Tibial nerve (tissue), 4 donors: Measurements from ENCODE around the gene CCDC61. TPM values are rescaled to one million over a fixed set of nuclear protein-coding genes. Genes with fewer than 3 reads are reported as not detected.

ENCODE experiments used
- DNase-seq, 2 donors: peaks; one replicate each; pipeline ENCODE4 v3.0.0-alpha.2; 2019; ENCODE audit warnings: low spot score in 2 of 2
- H3K27ac ChIP-seq, 4 donors: fragments of 200-600 bp; sonication (generic) in 3 of 4; one replicate each; pipeline ENCODE4 v1.5.1; 2017 to 2019; ENCODE audit warnings: mild to moderate bottlenecking in 1 of 4
- H3K27me3 ChIP-seq, 2 donors: fragments of 200-600 bp; sonication (generic) in 1 of 2; one replicate each; pipeline versions ENCODE4 v1.5.1 to v1.6.0; 2017 to 2019
- H3K36me3 ChIP-seq, 3 donors: fragments of 200-600 bp; sonication (generic); one replicate each; pipeline ENCODE4 v1.5.1; 2018 to 2019
- H3K4me1 ChIP-seq, 4 donors: fragments of 200-600 bp; sonication (generic) in 3 of 4; one replicate each; pipeline ENCODE4 v1.5.1; 2017 to 2019
- H3K4me3 ChIP-seq, 4 donors: fragments of 200-600 bp; sonication (generic) in 3 of 4; one replicate each; pipeline ENCODE4 v1.5.1; 2017 to 2019; ENCODE audit warnings: mild to moderate bottlenecking in 1 of 4, moderate library complexity in 1 of 4
- H3K9me3 ChIP-seq, 4 donors: fragments of 200-600 bp; sonication (generic) in 3 of 4; one replicate each; pipeline ENCODE4 v1.5.1; 2017 to 2019
- EP300 ChIP-seq, 2 donors: sonication (generic); formaldehyde crosslinking; IDR thresholded peaks; one replicate each; pipeline ENCODE4 v1.6.1; 2017; ENCODE audit warnings: antibody characterized with exemption in 2 of 2, mild to moderate bottlenecking in 1 of 2
- POLR2A ChIP-seq, 2 donors: fragments of 450-650 bp; IDR thresholded peaks; one replicate each; pipeline ENCODE4 v1.6.1; 2017; ENCODE audit warnings: antibody characterized with exemption in 2 of 2, mild to moderate bottlenecking in 2 of 2, moderate library complexity in 2 of 2
- WGBS, 2 donors: methylation state at CpG; one replicate each; pipeline ENCODE4 v1.1.5; 2018; 5-methylcytosine and 5-hydroxymethylcytosine counted together
- total RNA-seq, 4 donors: library from RNA; depleted of rRNA; stranded (reverse); fragments of >200 nt; gene quantifications; one replicate each; pipeline ENCODE4 v1.1.0, GENCODE V29; 2016
- TF ChIP-seq, protein P1 (sequence below), 5 experiments: fragments of 200-600 bp in 3 of 5; fragments of 450-650 bp in 2 of 5; sonication (generic) in 3 of 5; IDR thresholded peaks; one replicate each; pipeline ENCODE4 v1.5.1; 2016 to 2019; ENCODE audit warnings: antibody characterized with exemption in 5 of 5, mild to moderate bottlenecking in 3 of 5, moderate library complexity in 2 of 5

CCDC61 gene
- total RNA-seq, 4 donors from 2014 or later = 16.2 to 31.4 (median 21.3) TPM

DNA sequence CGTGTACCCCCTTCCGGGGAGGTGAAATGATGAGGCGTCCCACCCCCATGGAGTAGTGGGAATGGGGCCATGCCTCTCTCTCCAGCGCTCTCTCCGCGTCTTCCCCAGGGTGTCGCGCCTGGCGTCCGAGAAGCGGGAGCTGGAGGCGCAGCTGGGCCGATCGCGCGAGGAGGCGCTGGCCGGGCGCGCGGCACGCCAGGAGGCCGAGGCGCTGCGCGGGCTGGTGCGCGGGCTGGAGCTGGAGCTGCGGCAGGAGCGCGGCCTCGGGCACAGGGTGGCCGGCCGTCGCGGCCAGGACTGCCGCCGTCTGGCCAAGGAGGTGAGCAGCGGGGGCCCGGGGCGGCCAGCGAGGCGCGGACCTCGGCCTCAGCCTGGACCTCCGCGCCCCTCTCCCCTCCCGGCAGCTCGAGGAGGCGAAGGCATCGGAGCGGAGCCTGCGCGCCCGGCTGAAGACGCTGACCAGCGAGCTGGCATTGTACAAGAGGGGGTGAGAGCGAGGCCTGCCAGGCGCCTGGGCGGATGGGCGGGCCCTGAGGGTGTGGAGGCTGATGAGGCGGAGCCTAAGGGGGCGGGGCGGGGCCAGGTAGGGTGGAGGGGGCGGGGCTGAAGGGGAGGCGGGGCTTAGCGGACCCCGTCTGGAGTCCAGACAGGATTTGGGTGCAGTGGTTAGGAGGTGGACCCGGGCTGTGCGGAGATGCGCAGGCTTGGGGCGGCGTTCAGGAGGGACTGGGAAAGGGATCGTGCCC lies 19.8 kb downstream of the CCDC61 start:
- DNase-seq = no peak
- H3K4me3 ChIP-seq = peak overlapping the region in 2 of 4 donors; percentile 5 to 66
- WGBS, 2 donors = 9 to 12% methylated on average over 17 to 56 of the region's 74 CpGs

DNA sequence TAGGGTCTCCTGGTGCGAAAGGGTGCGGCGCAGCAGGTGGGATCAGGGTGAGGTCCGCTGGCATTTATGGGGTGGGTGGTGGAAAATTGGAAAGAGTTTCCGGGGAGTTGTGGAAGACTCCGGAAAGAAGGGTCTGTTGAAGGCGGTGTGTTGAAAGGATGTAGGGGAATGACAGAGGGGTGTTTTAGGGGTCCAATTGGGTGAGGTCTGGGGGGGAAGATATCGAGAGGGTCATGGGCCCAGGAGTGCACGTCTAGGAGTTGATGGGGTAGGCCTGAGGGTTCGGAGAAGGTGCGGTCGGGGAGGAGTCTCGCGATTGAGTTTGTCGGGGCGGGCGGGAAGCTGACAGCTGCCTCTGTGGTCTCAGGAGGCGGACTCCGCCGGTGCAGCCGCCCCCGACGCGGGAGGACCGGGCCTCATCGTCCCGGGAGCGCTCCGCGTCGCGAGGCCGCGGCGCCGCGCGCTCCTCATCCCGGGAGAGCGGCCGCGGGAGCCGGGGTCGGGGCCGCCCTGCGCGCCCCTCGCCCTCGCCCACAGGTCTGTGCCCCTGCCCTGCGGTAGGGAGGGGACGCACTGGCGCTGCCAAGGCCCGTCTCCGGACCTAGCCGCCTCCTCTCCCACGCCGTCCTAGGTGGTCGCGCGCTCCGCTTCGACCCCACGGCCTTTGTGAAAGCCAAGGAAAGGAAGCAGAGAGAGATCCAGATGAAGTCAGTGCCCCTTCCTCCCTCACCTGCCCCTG lies 20.6 kb downstream of the CCDC61 start:
- Histone ChIP-seq H3K9me3 (no peaks in the 10 kb centered on the region), H3K36me3 (peaks cover 0 to 25% (median 0%) of the 10 kb centered on the region in 3 donors), H3K4me1 (peaks cover 0 to 28% (median 21%) of the 10 kb centered on the region in 4 donors), H3K4me3 (peak overlapping the region; percentile 46 to 69 (median 66)), H3K27ac (peak overlapping the region in 2 of 4 donors; percentile 46 to 74), H3K27me3 (peaks cover 0 to 44% of the 10 kb centered on the region in 2 donors)
- 3 to 8% methylated on average over 26 to 52 of the region's 63 CpGs for WGBS, 2 donors
- no peak for DNase-seq
- TF ChIP-seq EP300 (IDR thresholded peaks at IDR 0.05) = no peak
- TF ChIP-seq, protein P1, sequence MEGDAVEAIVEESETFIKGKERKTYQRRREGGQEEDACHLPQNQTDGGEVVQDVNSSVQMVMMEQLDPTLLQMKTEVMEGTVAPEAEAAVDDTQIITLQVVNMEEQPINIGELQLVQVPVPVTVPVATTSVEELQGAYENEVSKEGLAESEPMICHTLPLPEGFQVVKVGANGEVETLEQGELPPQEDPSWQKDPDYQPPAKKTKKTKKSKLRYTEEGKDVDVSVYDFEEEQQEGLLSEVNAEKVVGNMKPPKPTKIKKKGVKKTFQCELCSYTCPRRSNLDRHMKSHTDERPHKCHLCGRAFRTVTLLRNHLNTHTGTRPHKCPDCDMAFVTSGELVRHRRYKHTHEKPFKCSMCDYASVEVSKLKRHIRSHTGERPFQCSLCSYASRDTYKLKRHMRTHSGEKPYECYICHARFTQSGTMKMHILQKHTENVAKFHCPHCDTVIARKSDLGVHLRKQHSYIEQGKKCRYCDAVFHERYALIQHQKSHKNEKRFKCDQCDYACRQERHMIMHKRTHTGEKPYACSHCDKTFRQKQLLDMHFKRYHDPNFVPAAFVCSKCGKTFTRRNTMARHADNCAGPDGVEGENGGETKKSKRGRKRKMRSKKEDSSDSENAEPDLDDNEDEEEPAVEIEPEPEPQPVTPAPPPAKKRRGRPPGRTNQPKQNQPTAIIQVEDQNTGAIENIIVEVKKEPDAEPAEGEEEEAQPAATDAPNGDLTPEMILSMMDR (IDR thresholded peaks at IDR 0.05) = no peak
- no peak for TF ChIP-seq POLR2A (IDR thresholded peaks at IDR 0.05)

More for the DNA sequence above, 19.8 kb downstream of the CCDC61 start:
- H3K27me3 ChIP-seq = peaks cover 0 to 44% of the 10 kb centered on the region in 2 donors
- TF ChIP-seq POLR2A (IDR thresholded peaks at IDR 0.05) = peak in 1 of 2 donors; percentile 23
- TF ChIP-seq, protein P1 (IDR thresholded peaks at IDR 0.05) = no peak
- H3K4me1 ChIP-seq = peaks cover 0 to 28% (median 21%) of the 10 kb centered on the region in 4 donors
- no peaks in the 10 kb centered on the region for H3K9me3 ChIP-seq
- peaks cover 0 to 25% (median 0%) of the 10 kb centered on the region in 3 donors for H3K36me3 ChIP-seq
- H3K27ac ChIP-seq = peak overlapping the region in 1 of 4 donors; percentile 50

DNA sequence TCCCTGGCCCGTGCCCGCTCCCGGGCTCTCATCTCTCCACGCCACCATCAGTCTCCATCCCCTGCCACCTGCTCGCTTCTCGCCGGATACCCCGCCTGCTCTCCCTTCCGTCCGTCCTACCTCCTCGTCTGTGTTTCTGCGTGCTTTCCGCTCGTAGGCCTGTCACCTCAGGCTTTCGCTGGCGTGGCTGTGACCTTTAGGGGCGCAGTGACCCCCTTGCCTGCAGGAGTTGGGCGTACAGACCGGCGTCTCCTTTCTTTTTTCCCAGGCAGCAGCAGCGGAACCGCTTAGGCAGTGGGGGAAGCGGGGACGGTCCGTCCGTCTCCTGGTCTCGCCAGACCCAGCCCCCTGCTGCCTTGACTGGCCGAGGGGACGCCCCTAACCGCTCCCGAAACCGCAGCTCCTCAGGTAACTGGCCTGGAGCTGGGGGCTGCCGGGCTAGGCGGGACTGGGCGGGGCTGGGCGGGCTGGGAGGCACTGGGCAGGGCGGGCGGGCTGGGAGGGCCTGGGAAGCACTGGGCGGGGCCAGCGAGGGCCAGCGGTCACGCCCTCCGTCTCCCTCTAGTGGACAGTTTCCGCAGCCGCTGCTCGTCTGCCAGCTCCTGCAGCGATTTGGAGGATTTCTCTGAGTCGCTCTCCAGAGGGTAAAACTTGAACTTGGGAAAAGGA lies 21.3 kb downstream of the CCDC61 start:
- Histone ChIP-seq H3K27ac (peak overlapping the region in 2 of 4 donors; percentile 46 to 74), H3K36me3 (peaks cover 0 to 25% (median 0%) of the 10 kb centered on the region in 3 donors), H3K4me1 (peaks cover 0 to 28% (median 21%) of the 10 kb centered on the region in 4 donors), H3K9me3 (no peaks in the 10 kb centered on the region), H3K27me3 (peaks cover 0 to 44% of the 10 kb centered on the region in 2 donors), H3K4me3 (peak overlapping the region; percentile 46 to 69 (median 66))
- 0 to 1% methylated on average over 36 to 45 of the region's 48 CpGs for WGBS, 2 donors
- no peak for TF ChIP-seq POLR2A (IDR thresholded peaks at IDR 0.05)
- TF ChIP-seq, protein P1 (IDR thresholded peaks at IDR 0.05) = peak; percentile 60 to 96 (median 85)
- no peak for TF ChIP-seq EP300 (IDR thresholded peaks at IDR 0.05)
- DNase-seq = peak; percentile 62 to 64

- peak overlapping the region in 2 of 4 donors; percentile 46 to 66 for H3K4me3 ChIP-seq
- peaks cover 0 to 25% (median 0%) of the 10 kb centered on the region in 3 donors for H3K36me3 ChIP-seq
- 49 to 52% methylated on average over 7 of the region's 7 CpGs for WGBS, 2 donors
- H3K27ac ChIP-seq = no peak overlapping the region
- peaks cover 0 to 43% of the 10 kb centered on the region in 2 donors for H3K27me3 ChIP-seq
- peaks cover 0 to 28% (median 21%) of the 10 kb centered on the region in 4 donors for H3K4me1 ChIP-seq
- no peaks in the 10 kb centered on the region for H3K9me3 ChIP-seq
- DNase-seq = no peak
- TF ChIP-seq, protein P1 (IDR thresholded peaks at IDR 0.05) = peak in 2 of 5 experiments; percentile 10 to 29
- no peak for TF ChIP-seq EP300 (IDR thresholded peaks at IDR 0.05)
- TF ChIP-seq POLR2A (IDR thresholded peaks at IDR 0.05) = no peak
These were observed 21.8 kb downstream of the CCDC61 start for GRCh38 chr19:46017095-46017429.
